K562 (cell line): Measurements from ENCODE around the gene GNB2. TPM values are rescaled to one million over a fixed set of nuclear protein-coding genes. Genes with fewer than 3 reads are reported as not detected.

ENCODE experiments used
- ARID3B ChIP-seq: fragments of 250-450 bp; sonication (Bioruptor Pico); IDR thresholded peaks from 2 replicates; pipeline ENCODE4 v1.4.0; 2020; ENCODE audit warnings: borderline replicate concordance
- BCLAF1 ChIP-seq, 2 experiments: fragments of 450-650 bp in 1 of 2; IDR thresholded peaks; 2 replicates each; pipeline ENCODE4 v1.6.1; 2011 to 2017; ENCODE audit warnings: low read depth in 2 of 2, antibody characterized with exemption in 1 of 2, borderline replicate concordance in 1 of 2, low read length in 1 of 2, mild to moderate bottlenecking in 1 of 2, mixed read lengths in 1 of 2; ENCODE audit not compliant: control insufficient read depth in 1 of 2
- CCAR2 ChIP-seq: fragments of 200-400 bp; formaldehyde crosslinking; IDR thresholded peaks from 2 replicates; pipeline ENCODE4 v1.6.1; 2017; ENCODE audit warnings: mild to moderate bottlenecking, low read depth, low read length
- DACH1 ChIP-seq: fragments of 450-650 bp; IDR thresholded peaks from 2 replicates; pipeline ENCODE4 v1.6.1; 2018; ENCODE audit not compliant: partially characterized antibody
- FOXJ2 ChIP-seq: fragments of 200-800 bp; sonication (Bioruptor generic); IDR thresholded peaks from 2 replicates; pipeline ENCODE4 v1.6.1; 2016; ENCODE audit warnings: missing genetic modification characterization, missing compliant biosample characterization
- MEF2A ChIP-seq: IDR thresholded peaks from 2 replicates; pipeline ENCODE4 v1.6.1; 2011; ENCODE audit warnings: low read depth, mild to moderate bottlenecking, low read length, moderate library complexity; ENCODE audit not compliant: control insufficient read depth
- PRDM10 ChIP-seq: fragments of 450-650 bp; IDR thresholded peaks from 2 replicates; pipeline ENCODE4 v1.6.1; 2018; ENCODE audit not compliant: partially characterized antibody
- PTRF ChIP-seq: fragments of 450-650 bp; IDR thresholded peaks from 2 replicates; pipeline ENCODE4 v1.6.1; 2016; ENCODE audit warnings: mild to moderate bottlenecking, missing genetic modification characterization, missing compliant biosample characterization
- PURB ChIP-seq: sonication (generic); formaldehyde crosslinking; IDR thresholded peaks from 2 replicates; pipeline ENCODE4 v1.9.0; 2021; ENCODE audit warnings: low read depth, mild to moderate bottlenecking, missing genetic modification reagents
- SMARCB1 ChIP-seq: IDR thresholded peaks from 2 replicates; pipeline ENCODE4 v1.6.1; 2011; ENCODE audit warnings: improper control_type of control experiment, low read depth; ENCODE audit not compliant: insufficient read length
- THRAP3 ChIP-seq: fragments of 450-650 bp; IDR thresholded peaks from 2 replicates; pipeline ENCODE4 v1.6.1; 2016; ENCODE audit warnings: mild to moderate bottlenecking, inconsistent platforms, borderline replicate concordance
- ZBTB12 ChIP-seq: fragments of 250-450 bp; sonication (Bioruptor Pico); IDR thresholded peaks from 2 replicates; pipeline ENCODE4 v1.4.0; 2020
- ZBTB33 ChIP-seq: sonication (generic); formaldehyde crosslinking; IDR thresholded peaks from 2 replicates; pipeline ENCODE4 v1.8.1; 2023; ENCODE audit warnings: mild to moderate bottlenecking, missing genetic modification reagents
- ZNF354B ChIP-seq: fragments of 250-450 bp; sonication (Bioruptor Pico); IDR thresholded peaks from 2 replicates; pipeline ENCODE4 v1.4.0; 2020
- ZNF586 ChIP-seq: fragments of 450-650 bp; formaldehyde crosslinking; conservative IDR thresholded peaks from 2 replicates; pipeline ENCODE4 v1.4.0; 2020; ENCODE audit warnings: mild to moderate bottlenecking, moderate library complexity
- polyA plus RNA-seq, 8 experiments: library from polyadenylated mRNA; depleted of rRNA in 4 of 8; stranded (reverse) in 5 of 8; unstranded in 3 of 8; fragments of >200 nt; fragmentation: Nextera tagmentation in 2 of 8; fragmentation: Illumina TruSeq in 1 of 8; extraction: Ambion mirVana in 2 of 8; extraction: Trizol in 1 of 8; gene quantifications; 2 replicates each; pipeline versions ENCODE4 v1.2.1 to v1.2.3, GENCODE V29; 2011 to 2014; ENCODE audit warnings: inconsistent platforms in 1 of 8, missing spikeins in 1 of 8
- total RNA-seq, 7 experiments: library from RNA; depleted of rRNA in 6 of 7; stranded (reverse); fragments of >200 nt in 6 of 7; fragmentation: Illumina TruSeq in 2 of 7; extraction: Trizol in 2 of 7; gene quantifications; 2 replicates each; pipeline versions ENCODE4 v1.2.1 to v1.2.3, GENCODE V29; 2011 to 2021; ENCODE audit warnings: low replicate concordance in 1 of 7

GNB2 gene
- total and polyA plus RNA-seq, 9 of the 15 experiments (the other 6 are each of a cell fraction or from before 2014, with no cell fraction given) = 0.65 to 320 (median 104) TPM

- no peak for TF ChIP-seq ARID3B (CRISPR knock-in tag)
- TF ChIP-seq CCAR2 = no peak
- TF ChIP-seq BCLAF1 (IDR thresholded peaks at IDR 0.05; ENCODE audit: borderline replicate concordance in 1 of 2, control insufficient read depth in 1 of 2, low read depth in 2 of 2, low read length in 1 of 2) = no peak
- no peak for TF ChIP-seq ZNF586 (CRISPR knock-in tag)
- TF ChIP-seq ZNF354B (CRISPR knock-in tag) = no peak
- peak; percentile 59 for TF ChIP-seq DACH1
- TF ChIP-seq THRAP3 = no peak
- TF ChIP-seq FOXJ2 = no peak
- TF ChIP-seq PTRF (tag) = no peak
- TF ChIP-seq PRDM10 = peak; percentile 59
- TF ChIP-seq MEF2A = no peak
- TF ChIP-seq ZBTB12 (CRISPR knock-in tag) = no peak
- peak; percentile 38; the same call in 1 of the 2 replicates for TF ChIP-seq ZBTB33 (CRISPR knock-in tag)
- TF ChIP-seq PURB (CRISPR knock-in tag) = no peak
- no peak for TF ChIP-seq SMARCB1
Measured at GRCh38 chr7:100682228-100682741, 8.7 kb downstream of the GNB2 start (continued).
